HepG2 (cell line): Measurements from ENCODE around the gene RBX1. TPM values are rescaled to one million over a fixed set of nuclear protein-coding genes. Genes with fewer than 3 reads are reported as not detected.
A peak's percentile ranks its signal among the peaks of the same experiment; 100 is the strongest.

Experiments used
- ADNP ChIP-seq: sonication (generic); formaldehyde crosslinking; IDR thresholded peaks from 2 replicates; pipeline ENCODE4 v1.4.0; 2020; ENCODE audit warnings: missing genetic modification reagents
- ATF2 ChIP-seq: sonication (generic); formaldehyde crosslinking; IDR thresholded peaks from 2 replicates; pipeline ENCODE4 v1.4.0; 2020; ENCODE audit warnings: missing genetic modification reagents
- ATF7 ChIP-seq, 2 experiments: fragments of 450-650 bp in 1 of 2; sonication (generic) in 1 of 2; formaldehyde crosslinking in 1 of 2; IDR thresholded peaks; 2 replicates each; pipeline versions ENCODE4 v1.4.0 to v1.6.1; 2016 to 2020; ENCODE audit warnings: antibody characterized with exemption in 1 of 2, mild to moderate bottlenecking in 1 of 2, missing genetic modification reagents in 1 of 2
- ATM ChIP-seq: fragments of 450-650 bp; IDR thresholded peaks from 2 replicates; pipeline ENCODE4 v1.7.1; 2017; ENCODE audit warnings: mild to moderate bottlenecking, borderline replicate concordance
- CBX5 ChIP-seq: sonication (generic); formaldehyde crosslinking; IDR thresholded peaks from 2 replicates; pipeline ENCODE4 v1.4.0; 2020; ENCODE audit warnings: missing genetic modification reagents, borderline replicate concordance
- FOXJ3 ChIP-seq: sonication (generic); formaldehyde crosslinking; IDR thresholded peaks from 2 replicates; pipeline ENCODE4 v1.4.0; 2020; ENCODE audit warnings: missing genetic modification reagents, mild to moderate bottlenecking, borderline replicate concordance
- GMEB1 ChIP-seq: sonication (generic); formaldehyde crosslinking; IDR thresholded peaks from 2 replicates; pipeline ENCODE4 v1.5.1; 2020; ENCODE audit warnings: missing genetic modification reagents, mild to moderate bottlenecking, borderline replicate concordance
- ISX ChIP-seq: sonication (generic); formaldehyde crosslinking; conservative IDR thresholded peaks from 2 replicates; pipeline ENCODE4 v1.5.0; 2020; ENCODE audit warnings: missing genetic modification reagents
- KMT2A ChIP-seq: sonication (generic); formaldehyde crosslinking; IDR thresholded peaks from 2 replicates; pipeline ENCODE4 v1.4.0; 2020; ENCODE audit warnings: missing genetic modification reagents
- LRRFIP1 ChIP-seq: sonication (generic); formaldehyde crosslinking; conservative IDR thresholded peaks from 2 replicates; pipeline ENCODE4 v1.4.0; 2020; ENCODE audit warnings: missing genetic modification reagents
- NR2F2 ChIP-seq: IDR thresholded peaks from 2 replicates; pipeline ENCODE4 v1.6.1; 2012; ENCODE audit warnings: low read depth, inconsistent platforms, borderline replicate concordance
- ZFP91 ChIP-seq: sonication (generic); formaldehyde crosslinking; IDR thresholded peaks from 2 replicates; pipeline ENCODE4 v1.9.0; 2022; ENCODE audit warnings: missing genetic modification reagents, mild to moderate bottlenecking, borderline replicate concordance
- ZNF513 ChIP-seq: sonication (generic); formaldehyde crosslinking; conservative IDR thresholded peaks from 2 replicates; pipeline ENCODE4 v1.5.0; 2020; ENCODE audit warnings: missing genetic modification reagents
- ZXDC ChIP-seq: sonication (generic); formaldehyde crosslinking; IDR thresholded peaks from 2 replicates; pipeline ENCODE4 v1.5.0; 2020; ENCODE audit warnings: mild to moderate bottlenecking, missing genetic modification reagents
- polyA plus RNA-seq, 8 experiments: library from polyadenylated mRNA; depleted of rRNA in 3 of 8; stranded (reverse) in 7 of 8; unstranded in 1 of 8; fragments of >200 nt; fragmentation: Illumina TruSeq in 4 of 8; extraction: Trizol in 4 of 8; gene quantifications; 2 replicates each; pipeline versions ENCODE4 v1.2.1 to v1.2.3, GENCODE V29; 2011 to 2016; ENCODE audit warnings: low read depth in 4 of 8, missing spikeins in 1 of 8, mixed read lengths in 1 of 8; ENCODE audit not compliant: insufficient read depth in 1 of 8
- total RNA-seq, 5 experiments: library from RNA; depleted of rRNA; stranded (reverse); fragments of >200 nt; fragmentation: Illumina TruSeq; extraction: Trizol; gene quantifications; 2 replicates each; pipeline ENCODE4 v1.2.3, GENCODE V29; 2016; ENCODE audit warnings: low read depth in 1 of 5

Gene RBX1
- total and polyA plus RNA-seq, 2 of the 13 experiments (the other 11 are each of a cell fraction or from before 2014, with no cell fraction given) = 84.9 to 90.2 TPM

- TF ChIP-seq ATF7 (IDR thresholded peaks at IDR 0.05) = no peak
- 0 out of 2 replicates have a peak, but pooled peaks have one; percentile 48 for TF ChIP-seq ATF7 (CRISPR knock-in tag; IDR thresholded peaks at IDR 0.05)
- peak; percentile 81 for TF ChIP-seq ATF2 (CRISPR knock-in tag)
- TF ChIP-seq ZNF513 (CRISPR knock-in tag) = no peak
- no peak for TF ChIP-seq LRRFIP1
- peak; percentile 46; the same call in 1 of the 2 replicates for TF ChIP-seq ISX (CRISPR knock-in tag)
- peak; percentile 48; the same call in 1 of the 2 replicates for TF ChIP-seq ZXDC
- no peak for TF ChIP-seq ATM
- TF ChIP-seq NR2F2 = 0 out of 2 replicates have a peak, but pooled peaks have one; percentile 30
- no peak for TF ChIP-seq FOXJ3
- TF ChIP-seq CBX5 (CRISPR knock-in tag) = peak; percentile 66; the same call in 1 of the 2 replicates
- peak; percentile 63; the same call in 1 of the 2 replicates for TF ChIP-seq GMEB1
- peak; percentile 73 for TF ChIP-seq ZFP91 (CRISPR knock-in tag)
- 0 out of 2 replicates have a peak, but pooled peaks have one; percentile 64 for TF ChIP-seq ADNP (CRISPR knock-in tag)
- peak; percentile 78; the same call in 1 of the 2 replicates for TF ChIP-seq KMT2A
These were observed 71.5 kb downstream of the RBX1 start (continued) for GRCh38 chr22:41022470-41023298.
